H1 (cell line): Measurements from ENCODE around the gene KYNU. TPM values are rescaled to one million over a fixed set of nuclear protein-coding genes. Genes with fewer than 3 reads are reported as not detected.

Experiments
- polyA plus RNA-seq, 7 experiments: library from polyadenylated mRNA; depleted of rRNA in 3 of 7; stranded (reverse) in 5 of 7; unstranded in 2 of 7; fragments of >200 nt in 5 of 7; fragments of 200-250 nt in 2 of 7; gene quantifications; 1 replicate in 5 of 7; 2 replicates in 1 of 7; 4 replicates in 1 of 7; pipeline versions ENCODE4 v1.2.1 to v1.2.3, GENCODE V29; 2011 to 2013; ENCODE audit warnings: missing spikeins in 2 of 7, mixed read lengths in 2 of 7
- total RNA-seq: library from RNA; stranded (reverse); fragmentation: NEBNext Ultra II Directional; extraction: Animal tissue kit (Norgen Biotek cat#: 25700); gene quantifications from 2 replicates; pipeline ENCODE4 v1.2.1, GENCODE V29; 2021
- TF ChIP-seq, protein P1 (sequence below): fragments of 300-600 bp; sonication (generic); IDR thresholded peaks from 2 replicates; pipeline ENCODE4 v1.7.1; 2012; ENCODE audit warnings: low read length, moderate library complexity, mild to moderate bottlenecking, inconsistent platforms; ENCODE audit not compliant: insufficient replicate concordance

Gene KYNU
- total and polyA plus RNA-seq, 2 of the 8 experiments (the other 6 are each of a cell fraction or from before 2014, with no cell fraction given), result 0.09 to 0.13 TPM

DNA sequence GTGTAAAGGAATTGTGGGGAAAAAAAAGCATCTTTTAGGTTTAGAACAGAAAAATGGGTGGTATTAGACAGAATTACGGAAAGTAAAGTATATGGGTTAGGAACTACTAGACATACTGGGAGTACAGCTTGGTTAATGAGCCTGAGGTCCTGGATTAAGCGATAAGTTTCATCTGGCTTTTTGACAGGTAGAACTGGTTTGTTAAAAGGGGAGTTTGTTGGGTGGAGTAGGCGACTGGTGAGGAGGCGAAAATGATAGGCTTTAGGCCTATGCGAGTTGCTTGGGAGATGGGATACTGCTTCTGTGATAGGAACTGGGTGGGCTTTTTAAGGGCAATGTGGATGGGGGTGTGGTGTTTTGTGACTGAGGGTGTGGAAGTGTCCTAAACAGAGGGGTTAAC is 56.5 kb downstream of the KYNU start (continued):
- TF ChIP-seq, protein P1, sequence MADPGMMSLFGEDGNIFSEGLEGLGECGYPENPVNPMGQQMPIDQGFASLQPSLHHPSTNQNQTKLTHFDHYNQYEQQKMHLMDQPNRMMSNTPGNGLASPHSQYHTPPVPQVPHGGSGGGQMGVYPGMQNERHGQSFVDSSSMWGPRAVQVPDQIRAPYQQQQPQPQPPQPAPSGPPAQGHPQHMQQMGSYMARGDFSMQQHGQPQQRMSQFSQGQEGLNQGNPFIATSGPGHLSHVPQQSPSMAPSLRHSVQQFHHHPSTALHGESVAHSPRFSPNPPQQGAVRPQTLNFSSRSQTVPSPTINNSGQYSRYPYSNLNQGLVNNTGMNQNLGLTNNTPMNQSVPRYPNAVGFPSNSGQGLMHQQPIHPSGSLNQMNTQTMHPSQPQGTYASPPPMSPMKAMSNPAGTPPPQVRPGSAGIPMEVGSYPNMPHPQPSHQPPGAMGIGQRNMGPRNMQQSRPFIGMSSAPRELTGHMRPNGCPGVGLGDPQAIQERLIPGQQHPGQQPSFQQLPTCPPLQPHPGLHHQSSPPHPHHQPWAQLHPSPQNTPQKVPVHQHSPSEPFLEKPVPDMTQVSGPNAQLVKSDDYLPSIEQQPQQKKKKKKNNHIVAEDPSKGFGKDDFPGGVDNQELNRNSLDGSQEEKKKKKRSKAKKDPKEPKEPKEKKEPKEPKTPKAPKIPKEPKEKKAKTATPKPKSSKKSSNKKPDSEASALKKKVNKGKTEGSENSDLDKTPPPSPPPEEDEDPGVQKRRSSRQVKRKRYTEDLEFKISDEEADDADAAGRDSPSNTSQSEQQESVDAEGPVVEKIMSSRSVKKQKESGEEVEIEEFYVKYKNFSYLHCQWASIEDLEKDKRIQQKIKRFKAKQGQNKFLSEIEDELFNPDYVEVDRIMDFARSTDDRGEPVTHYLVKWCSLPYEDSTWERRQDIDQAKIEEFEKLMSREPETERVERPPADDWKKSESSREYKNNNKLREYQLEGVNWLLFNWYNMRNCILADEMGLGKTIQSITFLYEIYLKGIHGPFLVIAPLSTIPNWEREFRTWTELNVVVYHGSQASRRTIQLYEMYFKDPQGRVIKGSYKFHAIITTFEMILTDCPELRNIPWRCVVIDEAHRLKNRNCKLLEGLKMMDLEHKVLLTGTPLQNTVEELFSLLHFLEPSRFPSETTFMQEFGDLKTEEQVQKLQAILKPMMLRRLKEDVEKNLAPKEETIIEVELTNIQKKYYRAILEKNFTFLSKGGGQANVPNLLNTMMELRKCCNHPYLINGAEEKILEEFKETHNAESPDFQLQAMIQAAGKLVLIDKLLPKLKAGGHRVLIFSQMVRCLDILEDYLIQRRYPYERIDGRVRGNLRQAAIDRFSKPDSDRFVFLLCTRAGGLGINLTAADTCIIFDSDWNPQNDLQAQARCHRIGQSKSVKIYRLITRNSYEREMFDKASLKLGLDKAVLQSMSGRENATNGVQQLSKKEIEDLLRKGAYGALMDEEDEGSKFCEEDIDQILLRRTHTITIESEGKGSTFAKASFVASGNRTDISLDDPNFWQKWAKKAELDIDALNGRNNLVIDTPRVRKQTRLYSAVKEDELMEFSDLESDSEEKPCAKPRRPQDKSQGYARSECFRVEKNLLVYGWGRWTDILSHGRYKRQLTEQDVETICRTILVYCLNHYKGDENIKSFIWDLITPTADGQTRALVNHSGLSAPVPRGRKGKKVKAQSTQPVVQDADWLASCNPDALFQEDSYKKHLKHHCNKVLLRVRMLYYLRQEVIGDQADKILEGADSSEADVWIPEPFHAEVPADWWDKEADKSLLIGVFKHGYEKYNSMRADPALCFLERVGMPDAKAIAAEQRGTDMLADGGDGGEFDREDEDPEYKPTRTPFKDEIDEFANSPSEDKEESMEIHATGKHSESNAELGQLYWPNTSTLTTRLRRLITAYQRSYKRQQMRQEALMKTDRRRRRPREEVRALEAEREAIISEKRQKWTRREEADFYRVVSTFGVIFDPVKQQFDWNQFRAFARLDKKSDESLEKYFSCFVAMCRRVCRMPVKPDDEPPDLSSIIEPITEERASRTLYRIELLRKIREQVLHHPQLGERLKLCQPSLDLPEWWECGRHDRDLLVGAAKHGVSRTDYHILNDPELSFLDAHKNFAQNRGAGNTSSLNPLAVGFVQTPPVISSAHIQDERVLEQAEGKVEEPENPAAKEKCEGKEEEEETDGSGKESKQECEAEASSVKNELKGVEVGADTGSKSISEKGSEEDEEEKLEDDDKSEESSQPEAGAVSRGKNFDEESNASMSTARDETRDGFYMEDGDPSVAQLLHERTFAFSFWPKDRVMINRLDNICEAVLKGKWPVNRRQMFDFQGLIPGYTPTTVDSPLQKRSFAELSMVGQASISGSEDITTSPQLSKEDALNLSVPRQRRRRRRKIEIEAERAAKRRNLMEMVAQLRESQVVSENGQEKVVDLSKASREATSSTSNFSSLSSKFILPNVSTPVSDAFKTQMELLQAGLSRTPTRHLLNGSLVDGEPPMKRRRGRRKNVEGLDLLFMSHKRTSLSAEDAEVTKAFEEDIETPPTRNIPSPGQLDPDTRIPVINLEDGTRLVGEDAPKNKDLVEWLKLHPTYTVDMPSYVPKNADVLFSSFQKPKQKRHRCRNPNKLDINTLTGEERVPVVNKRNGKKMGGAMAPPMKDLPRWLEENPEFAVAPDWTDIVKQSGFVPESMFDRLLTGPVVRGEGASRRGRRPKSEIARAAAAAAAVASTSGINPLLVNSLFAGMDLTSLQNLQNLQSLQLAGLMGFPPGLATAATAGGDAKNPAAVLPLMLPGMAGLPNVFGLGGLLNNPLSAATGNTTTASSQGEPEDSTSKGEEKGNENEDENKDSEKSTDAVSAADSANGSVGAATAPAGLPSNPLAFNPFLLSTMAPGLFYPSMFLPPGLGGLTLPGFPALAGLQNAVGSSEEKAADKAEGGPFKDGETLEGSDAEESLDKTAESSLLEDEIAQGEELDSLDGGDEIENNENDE, result no peak
